GM19467 (cell line): ENCODE data around the gene JAZF1.

Source experiments
- ATAC-seq: cut with Tn5 transposase; IDR thresholded peaks from one replicate; pipeline ENCODE4 v1.9.1; 2021; ENCODE audit warnings: mild to moderate bottlenecking, moderate library complexity; ENCODE audit not compliant: unreplicated experiment

Gene JAZF1

DNA sequence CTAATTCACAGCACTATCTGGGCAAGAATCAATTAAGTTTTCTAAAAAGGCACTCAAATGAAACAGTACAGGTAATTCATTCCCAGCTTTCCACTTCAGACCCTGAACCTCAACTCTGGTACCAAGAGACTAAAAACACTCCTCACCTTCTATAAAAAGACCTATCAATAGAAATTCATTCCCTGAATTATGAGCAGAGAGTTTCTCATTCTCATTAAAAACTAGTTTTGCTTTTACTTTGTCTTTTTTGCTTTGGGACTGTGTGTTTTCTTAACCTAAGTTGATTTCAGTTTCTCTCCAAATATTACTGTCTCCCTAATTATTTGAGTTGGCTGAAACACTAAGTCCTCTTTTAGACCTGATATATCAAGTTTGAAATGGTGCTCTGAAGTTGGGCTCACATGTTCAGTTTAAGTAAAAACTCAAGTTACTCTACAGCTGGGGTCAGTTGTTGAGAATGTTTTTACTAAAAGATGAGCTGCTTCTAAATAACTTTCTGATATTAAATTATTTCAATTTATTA, 189.5 kb downstream of the JAZF1 start:
- no peak for ATAC-seq

DNA sequence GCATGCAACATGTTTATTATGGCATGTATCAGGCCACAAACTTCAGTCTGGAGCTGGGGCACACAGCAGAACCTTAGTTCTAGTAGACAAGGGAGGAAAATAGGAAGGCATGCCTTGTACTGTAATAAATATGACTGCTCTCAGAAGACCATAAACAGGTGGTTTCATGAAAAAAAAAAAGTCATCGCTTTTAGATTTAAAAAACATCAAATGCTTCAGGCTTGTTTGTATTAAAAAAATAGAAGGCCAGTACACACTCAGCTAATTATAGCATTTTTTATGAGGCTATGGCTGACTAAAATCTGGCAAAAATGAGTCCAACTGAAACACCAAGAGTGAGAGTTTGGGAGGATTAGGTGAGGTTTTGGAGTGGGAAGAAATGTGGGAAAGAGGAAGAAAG, 204.1 kb downstream of the JAZF1 start:
- ATAC-seq = no peak

DNA sequence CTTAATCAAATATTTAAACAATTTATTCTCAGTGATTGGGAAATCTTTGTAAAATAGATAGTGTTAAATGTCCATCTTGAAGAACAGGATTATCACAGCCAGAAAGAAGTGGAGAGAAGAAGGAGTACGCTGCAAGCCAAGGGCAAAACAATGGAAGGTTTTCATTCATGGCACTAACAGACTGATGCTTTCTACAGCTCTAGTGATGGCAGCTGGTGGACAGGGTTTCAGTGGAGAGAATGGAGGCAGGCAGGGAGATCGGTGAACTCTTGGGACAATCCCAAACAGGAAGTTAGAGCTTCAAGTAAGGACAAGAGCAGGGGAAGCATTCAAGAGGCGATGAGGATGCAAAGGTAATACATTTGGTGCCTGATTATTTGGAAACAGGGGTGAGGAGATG, 207.0 kb downstream of the JAZF1 start:
- no peak for ATAC-seq

DNA sequence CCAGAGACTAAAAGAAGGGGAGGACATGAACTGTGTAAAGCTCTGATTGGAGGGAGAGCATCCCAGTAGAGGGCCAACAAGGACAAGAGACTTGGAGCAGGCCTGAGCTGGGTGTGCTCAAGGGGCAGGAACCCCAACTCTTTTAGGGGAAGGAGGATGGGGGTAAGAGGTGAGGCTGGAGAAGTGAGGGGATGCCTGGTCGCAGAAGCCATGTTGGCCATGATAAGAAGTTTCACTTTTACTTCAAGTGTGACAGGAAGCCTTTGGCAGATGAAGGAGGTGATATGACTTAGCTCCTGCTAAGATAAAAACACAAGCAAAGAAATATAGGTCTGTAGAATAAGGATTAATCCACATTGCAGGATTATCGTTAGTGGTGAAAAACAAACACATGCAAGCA, 208.3 kb downstream of the JAZF1 start:
- ATAC-seq = no peak

DNA sequence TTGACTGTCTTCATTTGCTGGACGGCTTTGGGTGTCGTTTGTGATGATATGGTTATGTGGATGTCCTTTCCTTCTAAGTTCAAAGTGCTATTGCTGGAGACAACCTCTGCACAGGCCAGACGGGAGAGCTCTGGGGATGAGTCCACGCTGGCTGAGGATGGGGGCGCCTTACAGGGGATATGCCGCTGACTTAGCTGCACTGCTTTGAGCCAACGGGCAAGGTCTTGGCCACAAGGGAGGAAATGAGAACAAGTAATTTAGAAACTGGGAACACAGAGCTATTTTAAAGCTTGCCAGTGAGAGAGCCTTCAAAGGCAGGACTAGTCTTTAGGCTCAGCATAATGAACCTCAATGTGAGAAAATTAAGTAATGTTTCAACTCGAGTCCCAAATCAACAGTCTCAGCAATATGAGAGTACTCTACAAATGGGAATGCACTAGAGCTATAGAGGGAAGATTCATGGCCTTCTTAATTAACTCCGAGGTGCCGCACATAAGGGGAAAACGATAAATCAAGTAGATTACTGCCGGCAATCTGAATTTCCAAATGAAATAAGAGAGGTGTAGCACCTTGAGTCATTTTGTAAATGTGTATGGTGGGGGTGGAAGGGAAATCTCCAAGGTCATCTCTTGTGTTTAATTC, 209.3 kb downstream of the JAZF1 start:
- ATAC-seq = no peak

DNA sequence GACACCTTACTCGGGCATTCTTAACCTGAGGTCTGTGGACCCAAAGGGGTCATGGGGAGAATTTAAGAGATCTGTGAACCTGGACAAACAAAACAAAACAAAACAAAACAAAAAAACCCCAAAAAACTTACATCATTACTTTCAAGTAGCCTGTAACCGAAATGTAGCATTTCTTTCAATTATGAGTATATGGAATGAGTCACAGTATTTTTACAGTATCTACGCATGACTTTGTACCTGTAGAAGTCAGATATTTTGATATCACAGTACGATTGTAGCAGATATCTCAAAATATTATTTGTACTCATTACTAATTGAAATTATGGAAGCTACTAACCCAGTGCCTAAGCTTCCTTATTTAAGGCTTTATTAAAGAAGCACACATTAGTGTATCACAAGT, 210.2 kb downstream of the JAZF1 start:
- ATAC-seq = no peak

DNA sequence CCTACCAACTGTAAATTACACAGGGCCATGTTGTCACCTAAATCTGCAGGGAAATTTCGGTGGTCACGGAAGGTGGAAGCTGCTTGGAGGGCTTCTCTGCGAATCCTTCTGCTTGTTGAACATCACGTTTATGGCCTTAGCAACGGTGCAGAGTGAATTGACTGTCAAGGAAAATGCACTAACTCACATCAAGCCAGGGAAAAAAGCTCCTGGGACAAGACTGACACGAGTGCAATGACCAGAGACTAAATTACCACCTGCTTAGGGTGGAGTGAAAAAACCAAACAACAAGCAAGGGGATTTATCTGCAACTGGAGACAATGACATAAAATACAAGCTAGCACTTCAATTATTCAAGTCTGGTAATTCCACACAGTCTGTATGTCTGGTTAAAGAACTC, 211.2 kb downstream of the JAZF1 start:
- no peak for ATAC-seq

DNA sequence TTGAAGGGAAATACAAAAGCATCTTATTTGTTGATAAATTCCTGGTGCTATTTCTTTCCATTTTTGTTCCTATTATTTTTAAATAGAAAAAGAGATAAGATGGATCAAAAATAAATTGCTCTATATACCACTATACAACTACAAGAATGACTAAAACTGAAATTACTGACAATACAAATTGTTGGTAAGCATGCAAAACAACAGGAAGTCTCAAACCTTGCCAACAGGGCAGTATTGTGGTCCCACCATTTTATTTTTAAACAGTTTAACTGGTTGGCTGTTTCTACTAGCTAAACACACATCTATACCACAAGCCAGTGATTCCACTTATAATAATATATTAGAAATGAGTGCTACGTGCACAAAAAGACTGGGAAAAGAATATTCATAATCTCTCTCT, 213.0 kb downstream of the JAZF1 start:
- ATAC-seq = no peak

DNA sequence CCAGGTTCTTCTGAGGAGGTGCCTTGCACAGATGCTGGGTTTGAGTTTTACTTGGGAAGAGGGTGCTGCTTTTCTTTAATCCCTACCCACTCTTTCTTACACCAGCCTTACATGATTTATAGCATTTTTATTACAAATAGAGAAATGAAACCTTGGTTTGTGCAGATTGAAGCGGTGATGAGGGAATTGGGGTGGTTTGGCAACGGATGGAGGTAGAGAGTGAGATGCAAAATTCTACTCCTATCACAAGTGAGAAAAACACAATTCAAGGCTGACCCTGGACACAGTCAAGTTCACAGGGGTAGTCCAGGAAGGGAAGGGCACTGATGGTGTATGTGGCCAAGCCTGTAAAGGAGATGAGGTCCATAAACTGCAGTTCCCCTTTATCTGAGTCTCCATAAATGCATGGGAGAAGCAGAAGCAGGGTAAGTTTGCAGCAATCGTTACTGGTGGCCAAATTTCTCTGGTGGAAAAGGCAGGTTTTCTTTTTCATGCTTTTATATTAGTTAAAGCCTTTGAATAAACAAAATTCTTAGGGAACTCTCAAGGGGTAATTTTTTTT, 214.3 kb downstream of the JAZF1 start:
- ATAC-seq = no peak

DNA sequence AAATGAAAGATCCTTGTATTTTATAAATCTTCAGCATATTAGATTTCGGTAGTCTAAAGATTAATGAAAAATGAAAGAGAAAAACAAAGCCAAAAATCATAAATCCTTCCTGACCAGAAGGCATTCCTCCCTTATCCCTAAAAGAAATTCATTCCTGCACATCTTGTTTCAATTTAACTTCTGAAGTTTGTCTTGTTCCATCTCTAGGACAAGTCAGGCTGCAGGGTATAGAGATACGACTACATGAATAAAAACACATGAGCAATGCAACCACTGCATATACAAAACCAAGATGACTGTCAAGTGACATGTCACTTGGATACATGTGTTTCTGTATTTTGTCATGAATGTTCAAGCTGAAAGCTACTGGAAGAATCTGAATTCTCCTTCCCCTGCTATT, 214.9 kb downstream of the JAZF1 start:
- ATAC-seq = no peak

DNA sequence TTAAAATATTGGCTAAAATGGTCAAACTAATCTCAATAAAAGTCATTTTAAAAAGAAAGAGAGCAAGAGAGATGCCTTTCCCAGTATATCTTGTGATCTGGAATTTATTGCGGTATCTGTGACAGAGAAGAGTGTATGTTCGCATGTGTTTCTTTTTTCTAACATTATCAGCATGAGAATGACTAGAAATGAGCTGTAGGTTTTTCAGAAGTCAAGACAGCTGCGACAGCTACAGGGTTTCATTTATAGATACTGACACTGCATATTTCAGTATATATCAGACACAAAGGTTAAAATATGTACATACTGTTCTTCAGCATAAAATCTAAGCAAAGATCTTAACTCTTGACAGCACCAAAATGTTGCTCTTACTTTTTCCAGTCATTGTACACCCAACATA, 215.8 kb downstream of the JAZF1 start:
- ATAC-seq = no peak

DNA sequence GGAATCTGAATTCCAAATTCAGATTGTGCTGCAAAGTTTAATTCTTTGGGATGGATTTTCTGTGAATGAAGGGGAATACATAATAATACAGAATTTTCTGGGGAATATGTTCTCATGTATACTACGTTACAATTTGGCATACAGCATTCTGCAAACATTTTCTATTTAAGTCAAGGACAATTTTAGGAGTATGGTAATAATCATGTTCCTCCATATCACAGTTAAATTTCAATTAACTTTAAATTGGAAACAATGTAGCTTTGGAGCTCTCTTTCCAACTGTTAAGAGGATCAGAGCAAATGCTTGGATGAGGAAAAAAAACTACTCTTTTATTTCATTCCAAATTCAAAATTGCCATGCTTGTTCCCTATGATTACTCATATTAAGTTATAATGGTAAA, 217.5 kb downstream of the JAZF1 start:
- ATAC-seq = no peak

DNA sequence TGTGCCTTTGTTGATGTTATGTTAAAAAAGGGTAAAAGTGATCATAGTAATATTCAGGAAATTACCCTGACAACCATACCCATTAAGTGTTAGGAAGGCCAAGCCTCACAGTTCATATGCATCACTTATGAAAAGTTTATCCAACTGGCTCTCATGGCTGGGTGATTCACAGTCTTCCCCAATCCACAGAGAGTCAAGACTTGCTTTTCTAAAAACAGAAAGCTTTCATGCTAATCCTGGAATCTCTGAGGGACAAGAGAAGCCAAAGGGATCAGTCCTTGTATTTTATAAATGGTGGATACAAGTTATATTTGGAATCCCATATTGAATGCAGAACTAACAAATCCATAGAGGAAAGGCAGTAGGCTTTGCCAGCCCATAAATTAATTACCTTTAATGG, 218.3 kb downstream of the JAZF1 start:
- ATAC-seq = no peak

DNA sequence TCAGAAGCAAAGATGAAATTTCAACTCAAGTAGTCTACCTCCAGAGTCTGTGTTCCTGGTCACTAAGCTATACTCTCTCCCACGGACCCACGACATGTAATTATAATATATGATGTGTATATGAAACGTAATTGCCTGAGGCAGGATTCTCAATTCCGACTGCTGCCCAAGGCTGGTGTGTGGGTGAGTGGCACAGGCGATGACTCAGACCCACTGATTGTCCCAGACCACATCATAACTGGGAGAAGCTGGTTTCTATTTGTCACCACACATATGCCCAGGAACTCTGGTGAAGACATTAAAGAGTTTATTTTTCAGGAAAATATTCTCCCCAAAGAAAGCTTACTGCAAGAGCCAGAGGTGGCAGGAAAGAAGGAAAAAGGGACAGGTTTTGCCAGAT, 219.3 kb downstream of the JAZF1 start:
- no peak for ATAC-seq

DNA sequence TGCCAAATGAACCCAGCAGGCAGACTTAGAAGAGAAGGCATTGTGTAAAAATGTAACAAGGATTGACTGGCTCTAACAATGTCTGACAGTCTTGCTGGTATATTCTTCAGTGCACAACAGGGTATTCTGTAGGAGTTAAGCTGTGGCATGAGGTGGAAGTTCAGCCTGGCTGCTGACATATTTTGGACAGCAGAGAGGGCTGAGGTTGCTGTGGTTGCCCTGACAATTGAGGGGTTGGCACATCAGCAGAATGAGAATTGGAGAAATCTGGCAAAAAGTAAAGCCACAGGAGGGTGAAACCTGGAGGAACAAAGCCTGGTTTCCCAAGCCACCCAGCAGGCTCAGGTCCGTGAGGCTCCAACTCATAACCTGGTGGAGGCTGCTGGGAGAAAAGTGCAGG, 220.2 kb downstream of the JAZF1 start:
- no peak for ATAC-seq

DNA sequence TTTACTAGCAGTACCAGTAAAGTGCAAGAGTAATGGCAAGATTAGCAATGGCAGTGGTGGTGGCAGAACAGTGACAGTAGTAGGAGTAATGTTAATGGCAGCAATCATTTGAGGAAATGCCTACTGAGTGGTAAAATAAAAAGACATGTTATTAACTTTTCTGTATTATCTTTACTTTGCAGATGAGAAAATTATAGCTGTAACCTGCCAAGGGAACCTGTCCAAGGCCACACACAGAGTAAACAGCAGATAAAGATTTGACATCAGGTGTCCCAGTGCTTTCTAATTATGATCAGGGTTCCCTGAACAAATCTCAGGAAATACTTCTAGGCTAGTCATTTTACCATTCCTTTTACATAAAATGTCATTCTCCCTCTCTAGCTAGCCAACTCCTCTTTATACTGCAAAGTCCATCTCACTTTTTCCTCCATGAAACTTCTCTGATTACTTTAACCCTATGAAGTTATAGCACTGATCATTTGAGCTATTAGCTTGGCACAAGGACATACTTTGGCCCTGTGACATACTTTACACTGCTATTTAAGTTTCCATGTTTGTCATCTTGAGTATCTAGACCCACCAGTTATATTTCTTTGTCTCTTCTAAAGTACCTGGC, 221.6 kb downstream of the JAZF1 start:
- no peak for ATAC-seq

DNA sequence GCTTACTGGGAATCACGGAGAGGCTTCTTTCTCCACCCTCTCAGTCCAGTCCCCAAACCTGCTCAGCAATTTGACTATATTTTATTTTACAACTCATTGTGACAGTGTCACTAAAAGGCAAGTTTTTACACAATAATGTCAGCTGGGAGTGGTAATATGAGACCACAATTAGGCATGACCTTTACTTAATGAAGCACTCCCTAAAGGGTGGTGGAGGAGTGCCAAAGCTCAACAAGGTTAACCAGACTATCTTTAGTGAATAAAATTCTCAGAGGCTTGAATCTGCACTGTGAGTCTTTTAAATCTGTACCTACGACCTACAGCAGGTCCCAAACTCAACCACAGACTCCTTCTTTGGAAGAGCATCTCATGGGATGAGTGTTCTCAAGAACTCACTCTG, 225.0 kb downstream of the JAZF1 start:
- ATAC-seq = no peak

DNA sequence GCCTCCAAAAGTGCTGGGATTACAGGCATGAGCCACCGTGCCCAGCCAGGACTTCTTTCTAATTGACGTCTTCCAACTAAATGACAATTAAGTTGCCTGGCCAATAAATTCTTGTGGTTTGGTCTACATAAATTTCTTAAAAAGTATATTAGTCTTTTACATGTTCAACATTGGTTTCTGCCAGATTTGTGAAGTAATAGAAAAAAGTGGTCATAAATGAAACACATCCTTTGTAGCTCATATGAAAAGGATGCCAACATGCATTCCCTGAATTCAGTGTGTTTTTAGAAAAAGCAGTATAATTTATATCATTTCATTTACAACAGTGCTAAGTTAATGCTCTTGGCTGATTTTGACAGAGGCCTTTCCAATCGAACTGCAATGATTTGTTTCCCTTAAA, 225.6 kb downstream of the JAZF1 start:
- no peak for ATAC-seq

DNA sequence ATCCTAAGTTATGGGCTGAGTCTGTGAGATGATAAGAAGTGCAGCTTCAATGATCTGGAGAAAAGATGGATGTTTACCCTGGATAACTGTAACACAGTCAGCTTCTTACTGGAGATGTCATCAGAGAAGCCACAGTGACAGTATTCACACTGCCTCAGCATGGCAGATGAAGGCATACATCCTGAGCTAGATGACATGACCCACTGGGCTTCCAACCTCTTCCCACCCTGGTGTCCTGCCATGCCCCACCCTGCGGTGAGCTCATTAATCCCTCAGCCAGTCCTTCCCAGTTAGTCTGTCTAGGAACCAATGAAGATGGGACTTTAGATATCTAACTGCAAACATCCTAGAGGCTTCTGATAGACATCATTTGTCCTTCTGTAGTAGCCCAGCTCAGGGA, 226.8 kb downstream of the JAZF1 start:
- no peak for ATAC-seq

DNA sequence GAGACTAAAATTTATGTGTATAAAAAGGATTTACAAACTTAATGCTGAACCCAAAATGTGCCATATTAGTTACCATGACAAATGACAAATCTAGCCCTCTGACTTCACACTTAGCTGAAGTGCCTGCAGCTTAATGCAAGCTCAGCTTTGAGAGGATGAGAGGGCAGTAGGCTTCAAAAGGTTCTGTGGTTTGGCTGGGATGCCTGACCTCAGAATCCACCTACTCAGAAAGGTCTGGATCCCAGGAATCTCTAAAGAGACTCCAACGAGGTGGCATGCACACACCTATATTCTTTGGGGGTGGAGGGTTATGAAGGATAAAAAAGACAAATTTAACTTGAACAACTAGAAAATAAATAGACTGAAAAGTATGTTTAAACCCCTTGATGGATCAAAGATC, 227.2 kb downstream of the JAZF1 start:
- ATAC-seq = no peak

DNA sequence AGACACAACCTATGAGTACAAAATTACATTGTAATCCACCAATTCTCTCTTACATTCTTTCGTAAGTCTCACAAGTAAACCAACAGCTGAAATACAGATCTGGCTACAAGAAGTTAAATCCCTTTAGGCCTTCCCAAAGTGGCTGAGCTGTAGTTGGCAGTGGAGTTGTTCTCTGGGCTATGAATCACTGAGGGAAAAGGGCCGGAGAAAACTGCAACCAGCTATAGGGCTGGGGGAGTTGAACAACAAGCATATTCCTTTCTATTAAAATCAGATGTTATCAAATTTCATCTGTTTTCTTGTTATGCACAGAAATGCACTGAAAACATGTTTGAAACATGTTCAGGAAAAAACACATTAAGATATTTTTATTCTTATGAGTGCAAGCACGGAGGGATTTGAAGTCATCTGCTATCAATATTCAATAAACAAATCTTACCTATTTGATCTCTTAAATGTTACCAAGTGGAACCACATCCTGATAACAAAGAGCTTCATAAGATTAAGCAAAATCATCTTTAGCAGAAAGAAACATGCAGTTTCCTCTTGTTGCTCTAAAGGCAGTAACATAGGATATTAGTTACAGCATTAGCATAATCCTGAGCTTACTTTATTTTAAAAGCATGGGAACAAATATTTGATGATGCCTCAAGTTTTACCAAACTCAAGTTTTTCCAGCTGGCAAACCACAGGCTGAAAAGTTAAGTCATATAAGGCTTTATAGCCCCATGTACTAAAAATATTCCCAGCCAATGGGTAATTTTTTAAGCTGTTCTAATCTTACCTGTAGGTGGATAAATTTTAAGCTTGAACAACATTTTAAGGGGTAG, 227.9 kb downstream of the JAZF1 start:
- ATAC-seq = no peak

DNA sequence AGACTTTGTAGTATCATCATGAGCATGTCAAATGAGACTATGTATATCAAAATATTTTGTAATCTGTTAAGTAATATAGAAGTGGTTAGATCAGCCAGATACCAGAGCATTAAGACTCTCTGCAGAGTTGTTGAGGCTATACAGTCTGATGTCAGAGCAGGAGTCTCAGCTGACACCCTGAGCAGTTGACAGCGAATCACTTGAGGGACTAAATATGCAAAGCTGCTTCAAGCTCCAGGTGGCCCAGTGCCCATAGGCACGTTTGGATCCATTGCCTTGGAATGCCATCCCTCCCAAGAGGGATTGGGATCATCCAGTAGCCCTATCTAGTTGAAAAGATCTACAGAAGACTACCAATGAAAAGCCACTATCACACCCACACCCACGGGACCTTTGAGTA, 230.5 kb downstream of the JAZF1 start:
- ATAC-seq = no peak
